SK-N-SH (cell line): Measurements from ENCODE around the gene MTUS2. TPM values are rescaled to one million over a fixed set of nuclear protein-coding genes. Genes with fewer than 3 reads are reported as not detected.

ENCODE experiments used
- CTCF ChIA-PET: fragments of 300-600, 350-600 bp; formaldehyde crosslinking; extraction: SDS; loops from one replicate; lab custom pipeline; 2021; lab: Yijun Ruan, JAX
- POLR2A ChIA-PET: fragments of 350-600 bp; sonication (Branson Sonifier 250); formaldehyde crosslinking; extraction: SDS; loops from one replicate; lab custom pipeline; 2020; ENCODE audit warnings: antibody characterized with exemption, inconsistent platforms; lab: Yijun Ruan, JAX
- DNase-seq: peaks from one replicate; pipeline ENCODE4 v3.0.0; 2012
- H2AFZ ChIP-seq: fragments of 200-600 bp; sonication (generic); 2 replicates; pipeline ENCODE4 v1.8.1; 2016; ENCODE audit warnings: antibody characterized with exemption, mild to moderate bottlenecking, low read depth
- H3F3A ChIP-seq: fragments of 200-600 bp; sonication (generic); replicated peaks from 2 replicates; pipeline ENCODE3; 2016; ENCODE audit warnings: antibody characterized with exemption, mild to moderate bottlenecking; ENCODE audit not compliant: insufficient read depth
- H3K27ac ChIP-seq, 2 experiments: fragments of 200-500 bp in 1 of 2; fragments of 200-600 bp in 1 of 2; sonication (Bioruptor generic) in 1 of 2; sonication (generic), shearing (Covaris generic) in 1 of 2; 2 replicates each; pipeline versions ENCODE4 v1.5.1 to v1.6.1; 2014 to 2016; ENCODE audit warnings: low read depth in 2 of 2, inconsistent platforms in 1 of 2, low read length in 1 of 2, mild to moderate bottlenecking in 1 of 2, mixed read lengths in 1 of 2
- H3K27me3 ChIP-seq: fragments of 200-600 bp; sonication (generic), shearing (Covaris generic); 2 replicates; pipeline ENCODE4 v1.6.1; 2016; ENCODE audit warnings: mixed run types; ENCODE audit not compliant: insufficient read depth
- H3K36me3 ChIP-seq, 2 experiments: fragments of 200-500 bp in 1 of 2; fragments of 200-600 bp in 1 of 2; sonication (Bioruptor generic) in 1 of 2; sonication (generic) in 1 of 2; replicated peaks in 1 of 2; 2 replicates each; pipeline versions ENCODE3 to v1.5.1; 2014 to 2016; ENCODE audit warnings: low read length in 1 of 2, mild to moderate bottlenecking in 1 of 2; ENCODE audit not compliant: insufficient read depth in 2 of 2, control insufficient read depth in 1 of 2
- H3K4me1 ChIP-seq, 2 experiments: fragments of 200-500 bp in 1 of 2; fragments of 200-600 bp in 1 of 2; sonication (Bioruptor generic) in 1 of 2; sonication (generic), shearing (Covaris generic) in 1 of 2; 2 replicates each; pipeline versions ENCODE4 v1.5.1 to v1.6.1; 2014 to 2016; ENCODE audit warnings: low read depth in 1 of 2, low read length in 1 of 2, mixed run types in 1 of 2; ENCODE audit not compliant: insufficient read depth in 2 of 2, control insufficient read depth in 1 of 2
- H3K4me2 ChIP-seq: fragments of 200-600 bp; sonication (generic), shearing (Covaris generic); 2 replicates; pipeline ENCODE4 v1.6.1; 2017; ENCODE audit warnings: mixed run types
- H3K4me3 ChIP-seq, 2 experiments: fragments of 200-500 bp in 1 of 2; fragments of 200-600 bp in 1 of 2; sonication (Bioruptor generic) in 1 of 2; sonication (generic), shearing (Covaris generic) in 1 of 2; 2 replicates each; pipeline versions ENCODE4 v1.5.1 to v1.8.1; 2014 to 2016; ENCODE audit warnings: low read depth in 2 of 2, inconsistent platforms in 1 of 2, low read length in 1 of 2, mild to moderate bottlenecking in 1 of 2, mixed read lengths in 1 of 2, moderate library complexity in 1 of 2
- H3K79me2 ChIP-seq: fragments of 200-600 bp; sonication (generic); 2 replicates; pipeline ENCODE4 v1.8.1; 2017; ENCODE audit warnings: mild to moderate bottlenecking; ENCODE audit not compliant: insufficient read depth
- H3K9ac ChIP-seq: fragments of 200-600 bp; sonication (generic); 2 replicates; pipeline ENCODE4 v1.6.1; 2017; ENCODE audit warnings: mixed run types
- H3K9me2 ChIP-seq: fragments of 200-600 bp; sonication (generic); 2 replicates; pipeline ENCODE4 v1.6.1; 2017; ENCODE audit warnings: mixed run types
- H3K9me3 ChIP-seq: fragments of 200-600 bp; sonication (generic); 2 replicates; pipeline ENCODE4 v1.6.1; 2017; ENCODE audit warnings: mixed run types, mild to moderate bottlenecking, moderate library complexity
- H4K20me1 ChIP-seq: fragments of 200-600 bp; sonication (generic); 2 replicates; pipeline ENCODE4 v1.6.1; 2017; ENCODE audit warnings: mild to moderate bottlenecking, mixed run types; ENCODE audit not compliant: insufficient read depth
- CTCF ChIP-seq: fragments of 200-600 bp; sonication (generic); IDR thresholded peaks from 2 replicates; pipeline ENCODE4 v1.6.1; 2017; ENCODE audit warnings: antibody characterized with exemption, mild to moderate bottlenecking, moderate library complexity
- EZH2phosphoT487 ChIP-seq: fragments of 200-600 bp; sonication (generic); IDR thresholded peaks from 2 replicates; pipeline ENCODE4 v1.6.1; 2017; ENCODE audit warnings: low read depth, mixed run types, mild to moderate bottlenecking, antibody characterized with exemption, moderate library complexity, borderline replicate concordance
- FOXM1 ChIP-seq: IDR thresholded peaks from 2 replicates; pipeline ENCODE4 v1.4.0; 2012; ENCODE audit warnings: low read depth, mild to moderate bottlenecking
- GABPA ChIP-seq: IDR thresholded peaks from 2 replicates; pipeline ENCODE4 v1.4.0; 2012; ENCODE audit warnings: low read depth, mild to moderate bottlenecking
- IRF3 ChIP-seq: fragments of 150-350 bp; IDR thresholded peaks from 2 replicates; pipeline ENCODE4 v1.6.1; 2016; ENCODE audit warnings: mild to moderate bottlenecking, low read depth, low read length
- MEF2A ChIP-seq: IDR thresholded peaks from 2 replicates; pipeline ENCODE4 v1.4.0; 2012; ENCODE audit warnings: low read depth, borderline replicate concordance
- NRF1 ChIP-seq: IDR thresholded peaks from 2 replicates; pipeline ENCODE4 v1.6.1; 2012; ENCODE audit warnings: low read depth, mild to moderate bottlenecking, low read length
- RAD21 ChIP-seq: IDR thresholded peaks from 2 replicates; pipeline ENCODE4 v1.6.1; 2012; ENCODE audit warnings: mild to moderate bottlenecking, low read length
- REST ChIP-seq: IDR thresholded peaks from 2 replicates; pipeline ENCODE4 v1.6.1; 2012; ENCODE audit warnings: mild to moderate bottlenecking, low read depth, low read length, moderate library complexity
- RXRA ChIP-seq: IDR thresholded peaks from 2 replicates; pipeline ENCODE4 v1.4.0; 2012; ENCODE audit warnings: low read depth, mild to moderate bottlenecking, borderline replicate concordance
- SMC3 ChIP-seq: IDR thresholded peaks from 2 replicates; pipeline ENCODE4 v1.6.1; 2012; ENCODE audit warnings: low read depth, low read length, improper control_type of control experiment
- TAF1 ChIP-seq: IDR thresholded peaks from 2 replicates; pipeline ENCODE4 v1.6.1; 2012; ENCODE audit warnings: low read depth, mild to moderate bottlenecking, low read length, moderate library complexity, borderline replicate concordance
- USF1 ChIP-seq: IDR thresholded peaks from 2 replicates; pipeline ENCODE4 v1.4.0; 2012; ENCODE audit warnings: low read depth, borderline replicate concordance
- WGBS: methylation state at CpG from one replicate; pipeline ENCODE4 v1.1.6; 2017; ENCODE audit warnings: low lambda C conversion rate; 5-methylcytosine and 5-hydroxymethylcytosine counted together
- polyA plus RNA-seq, 3 experiments: library from polyadenylated mRNA; depleted of rRNA; stranded (reverse); fragments of >200 nt; gene quantifications; 2 replicates each; pipeline ENCODE4 v1.2.3, GENCODE V29; 2012

Gene MTUS2
- polyA plus RNA-seq, 1 of the 3 experiments (the other 2 are of a cell fraction) = 1.7 TPM

- TF ChIP-seq REST = no peak
- TF ChIP-seq GABPA = no peak
- TF ChIP-seq RXRA = no peak
- no peak for TF ChIP-seq TAF1
These were observed 34.5 kb downstream of the MTUS2 start (continued) for GRCh38 chr13:28854657-28855056.

- Histone ChIP-seq H3K9me3 (no peaks in the 10 kb centered on the region), H3K27ac (no peak overlapping the region), H3K4me2 (no peak overlapping the region), H3K4me1 (no peaks in the 10 kb centered on the region; a peak in 1 of 4 replicates), H3K79me2 (no peaks in the 10 kb centered on the region), H4K20me1 (no peaks in the 10 kb centered on the region), H3K9ac (no peak overlapping the region), H2AFZ (no peak overlapping the region), H3K4me3 (no peak overlapping the region), H3F3A (no peaks in the 10 kb centered on the region), H3K36me3 (no peaks in the 10 kb centered on the region), H3K9me2 (no peaks in the 10 kb centered on the region), H3K27me3 (peaks cover 6% of the 10 kb centered on the region)
- no peak for DNase-seq
- TF ChIP-seq CTCF = no peak
- WGBS = 0% methylated on average over 4 of the region's 6 CpGs
- ChIA-PET POLR2A (no interaction called here), CTCF (no interaction called here)
These were observed 36.1 kb downstream of the MTUS2 start for GRCh38 chr13:28856287-28856686.

- H3K27ac ChIP-seq = no peak overlapping the region
- no peak overlapping the region for H3K9ac ChIP-seq
- H3K9me2 ChIP-seq = no peaks in the 10 kb centered on the region
- no peaks in the 10 kb centered on the region for H3F3A ChIP-seq
- H3K79me2 ChIP-seq = no peaks in the 10 kb centered on the region
- ChIA-PET POLR2A (no interaction called here), CTCF (no interaction called here)
- no peak overlapping the region for H2AFZ ChIP-seq
- WGBS = 15% methylated on average over 2 of the region's 2 CpGs
- no peaks in the 10 kb centered on the region for H3K9me3 ChIP-seq
- no peaks in the 10 kb centered on the region for H3K36me3 ChIP-seq
- no peak for DNase-seq
- H3K4me3 ChIP-seq = no peak overlapping the region
- peaks cover 6% of the 10 kb centered on the region for H3K27me3 ChIP-seq
- no peaks in the 10 kb centered on the region; a peak in 1 of 4 replicates for H3K4me1 ChIP-seq
- H3K4me2 ChIP-seq = no peak overlapping the region
- no peaks in the 10 kb centered on the region for H4K20me1 ChIP-seq
- TF ChIP-seq FOXM1 (no peak), EZH2phosphoT487 (no peak), REST (no peak), MEF2A (no peak), IRF3 (no peak), RAD21 (no peak), SMC3 (no peak), USF1 (no peak), GABPA (no peak), NRF1 (no peak)
These were observed 38.9 kb downstream of the MTUS2 start for GRCh38 chr13:28859069-28859468.
